HG03442 (cell line): ENCODE results near the gene TAF7.
"Not testable (repeated sequence)": the region's sequence is repeated elsewhere in the genome, so short reads cannot be mapped to it uniquely, and the experiment has no call there.

ENCODE experiments used
- ATAC-seq: cut with Tn5 transposase; IDR thresholded peaks from one replicate; pipeline ENCODE4 v1.9.1; 2021; ENCODE audit warnings: mild to moderate bottlenecking, moderate library complexity; ENCODE audit not compliant: unreplicated experiment

The TAF7 gene

GRCh38 chr5:141338538-141339306 lies 18.1 kb upstream of the TAF7 start, which contains the start of gene PCDHGA2:
Gene PCDHGA2, plus strand, starts transcription at chr5:141338760.
- ATAC-seq, result no peak

- ATAC-seq, result not testable (repeated sequence)
Observed at GRCh38 chr5:141332571-141332970, 12.0 kb upstream of the TAF7 start.

- no peak for ATAC-seq
Observed at GRCh38 chr5:141330299-141331080, 9.9 kb upstream of the TAF7 start, which contains the start of gene PCDHGA1. Gene PCDHGA1, plus strand, starts transcription at chr5:141330514.

- ATAC-seq, result no peak
Observed at GRCh38 chr5:141328231-141328630, 7.6 kb upstream of the TAF7 start.

GRCh38 chr5:141326088-141326854 lies 5.7 kb upstream of the TAF7 start:
- ATAC-seq, result peak; percentile 85

GRCh38 chr5:141322261-141322660 lies 1.7 kb upstream of the TAF7 start:
- no peak for ATAC-seq

GRCh38 chr5:141319699-141320098 lies 885 bp downstream of the TAF7 start:
- no peak for ATAC-seq

GRCh38 chr5:141319202-141319601 lies 1.4 kb downstream of the TAF7 start:
- no peak for ATAC-seq

GRCh38 chr5:141316963-141317362 lies 3.6 kb downstream of the TAF7 start:
- not testable (repeated sequence) for ATAC-seq

GRCh38 chr5:141313711-141314110 lies 6.9 kb downstream of the TAF7 start:
- no peak for ATAC-seq

- no peak for ATAC-seq
Observed at GRCh38 chr5:141306630-141307029, 14.0 kb downstream of the TAF7 start.

GRCh38 chr5:141303756-141304155 lies 16.8 kb downstream of the TAF7 start, which contains the start of gene SLC25A2:
Gene SLC25A2, minus strand, starts transcription at chr5:141304049. Its CDS starts 184 bp downstream, at chr5:141303865.
- ATAC-seq, result no peak

GRCh38 chr5:141298376-141298775 lies 22.2 kb downstream of the TAF7 start:
- ATAC-seq, result no peak

- no peak for ATAC-seq
Observed at GRCh38 chr5:141272906-141273305, 47.7 kb downstream of the TAF7 start.

GRCh38 chr5:141269195-141269594 lies 51.4 kb downstream of the TAF7 start:
- no peak for ATAC-seq
